Activated CD4-positive, alpha-beta T cell treated with anti-CD3 and anti-CD28 coated beads, Interleukin-2, amount 10 ng/mL, durations not matched to agents 7 days and 5 days (primary cell): Measurements from ENCODE around the gene VWDE. TPM values are rescaled to one million over a fixed set of nuclear protein-coding genes. Genes with fewer than 3 reads are reported as not detected.

Experiments
- CTCF ChIA-PET: fragments of 350-600 bp; sonication (Branson Sonifier 250); formaldehyde crosslinking; loops from one replicate; lab custom pipeline; 2021; ENCODE audit warnings: antibody characterized with exemption; lab: Charles Lee
- POLR2A ChIA-PET: fragments of 350-600 bp; sonication (Branson Sonifier 250); formaldehyde crosslinking; loops from one replicate; lab custom pipeline; 2021; ENCODE audit warnings: antibody characterized with exemption; lab: Charles Lee
- DNase-seq: peaks from one replicate; pipeline ENCODE4 v3.0.0-alpha.2; 2020
- H3K27ac Mint-ChIP-seq: one replicate; pipeline ENCODE4 v1.8.0; 2021; ENCODE audit warnings: mild to moderate bottlenecking, moderate library complexity, mixed read lengths
- H3K27me3 Mint-ChIP-seq: one replicate; pipeline ENCODE4 v1.8.0; 2021; ENCODE audit warnings: mixed read lengths
- H3K36me3 Mint-ChIP-seq: one replicate; pipeline ENCODE4 v1.8.0; 2021; ENCODE audit warnings: low read depth, mixed read lengths
- H3K4me1 Mint-ChIP-seq: one replicate; pipeline ENCODE4 v1.8.0; 2021; ENCODE audit warnings: mixed read lengths
- H3K4me3 Mint-ChIP-seq: one replicate; pipeline ENCODE4 v1.8.0; 2021; ENCODE audit warnings: mild to moderate bottlenecking, moderate library complexity, mixed read lengths
- H3K9me3 Mint-ChIP-seq: one replicate; pipeline ENCODE4 v1.8.0; 2021; ENCODE audit warnings: mixed read lengths
- total RNA-seq, 2 experiments: library from RNA; stranded (reverse); gene quantifications; one replicate each; pipeline ENCODE4 v1.2.3, GENCODE V29; 2021

The VWDE gene
- total RNA-seq, 2 experiments from 2014 or later = 3.2 to 3.5 TPM

DNA sequence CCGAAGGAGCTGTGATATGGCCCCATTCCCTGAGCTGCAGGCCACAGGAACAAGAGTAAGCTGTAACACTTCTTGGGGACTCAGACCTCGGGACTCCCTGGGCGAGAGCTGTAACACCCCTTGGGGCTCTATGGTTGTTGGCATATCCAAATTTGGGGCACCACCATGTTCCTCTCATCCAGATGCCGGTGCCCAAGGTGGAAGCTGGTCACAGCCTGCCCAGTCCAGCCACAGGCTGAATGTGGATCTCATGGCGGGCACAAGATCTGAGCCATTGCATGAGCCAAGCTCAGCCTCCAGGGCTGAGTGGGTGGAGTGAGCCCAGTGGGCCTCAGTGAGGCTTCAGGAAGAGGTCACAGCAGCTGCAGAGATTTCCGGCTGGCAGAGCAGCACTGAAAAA is 113.7 kb downstream of the VWDE start:
- DNase-seq = no peak
- Mint-ChIP-seq H3K27me3 (peaks cover 2% of the 10 kb centered on the region), H3K4me1 (no peaks in the 10 kb centered on the region), H3K4me3 (no peak overlapping the region), H3K27ac (no peak overlapping the region), H3K9me3 (peaks cover 13% of the 10 kb centered on the region), H3K36me3 (no peaks in the 10 kb centered on the region)
- CTCF ChIA-PET = interaction anchor here (1.2 kb wide), 1 partner anchor 9 kb away, joined by 5 read pairs; no protein-coding TSS in a partner anchor
- POLR2A ChIA-PET = no interaction called here

DNA sequence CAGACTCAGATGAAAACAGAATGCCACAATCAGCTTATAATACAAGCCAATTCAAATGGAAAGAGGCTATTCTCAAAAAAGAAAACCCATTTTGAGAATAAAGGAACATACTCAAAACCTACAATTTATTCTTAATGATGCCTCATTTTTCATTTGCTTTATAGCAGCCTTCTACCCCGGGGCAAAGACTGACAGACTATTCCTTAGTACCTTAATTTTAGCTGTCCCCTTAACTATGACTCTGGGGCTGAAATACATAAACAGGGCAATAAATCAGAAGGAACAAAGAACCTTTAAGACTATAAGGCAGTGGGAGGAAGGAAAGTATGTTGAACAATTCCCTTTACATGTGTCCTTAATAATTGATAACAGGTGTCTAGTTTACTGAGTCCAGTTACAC is 115.8 kb downstream of the VWDE start:
- ChIA-PET POLR2A (no interaction called here), CTCF (no interaction called here)
- peaks cover 13% of the 10 kb centered on the region for H3K9me3 Mint-ChIP-seq
- no peaks in the 10 kb centered on the region for H3K36me3 Mint-ChIP-seq
- no peak overlapping the region for H3K27ac Mint-ChIP-seq
- no peak overlapping the region for H3K4me3 Mint-ChIP-seq
- no peak for DNase-seq
- H3K4me1 Mint-ChIP-seq = no peaks in the 10 kb centered on the region
- peaks cover 2% of the 10 kb centered on the region for H3K27me3 Mint-ChIP-seq

DNA sequence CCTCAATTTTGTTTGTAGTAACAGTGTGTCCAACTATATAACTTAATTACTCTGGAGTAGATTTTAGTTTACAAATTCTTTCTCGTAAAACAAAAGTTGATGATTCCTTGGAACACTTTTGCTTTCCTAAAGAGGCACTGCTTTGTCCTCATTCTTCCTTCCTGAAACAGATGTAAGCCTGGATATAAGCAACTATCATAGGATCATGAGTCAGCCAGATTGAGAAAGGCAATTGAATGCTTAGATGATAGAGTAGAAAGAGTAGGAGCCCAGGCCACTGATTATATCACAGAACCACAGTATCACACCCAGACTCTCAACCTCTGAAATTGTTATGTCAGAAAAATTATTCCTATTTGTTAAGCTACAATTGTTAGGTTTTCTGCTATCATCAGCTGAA is 122.6 kb downstream of the VWDE start:
- no peak for DNase-seq
- Mint-ChIP-seq H3K4me3 (no peak overlapping the region), H3K36me3 (no peaks in the 10 kb centered on the region), H3K27me3 (peaks cover 2% of the 10 kb centered on the region), H3K4me1 (no peaks in the 10 kb centered on the region), H3K27ac (no peak overlapping the region), H3K9me3 (peaks cover 13% of the 10 kb centered on the region)
- POLR2A ChIA-PET = no interaction called here
- CTCF ChIA-PET = no interaction called here

Other genes with a start within 250 kb of the VWDE start
- gene TMEM106B, start 192.6 kb downstream of the VWDE start, total RNA-seq = 10 to 100 TPM; 35.1 to 42.5 TPM
- 1 to 10 TPM; 1.6 to 1.7 TPM for gene SCIN, start 166.9 kb upstream of the VWDE start, total RNA-seq